Stimulated activated naive CD8-positive, alpha-beta T cell treated with anti-CD3 and anti-CD28 coated beads, Interleukin-15, Interleukin-2, amounts not matched to agents 100 U/mL and 50 U/mL, for 24 hours (primary cell): ENCODE data around the gene RASL11B.

Source experiments
- ATAC-seq: fragments of 150-1000 bp; cut with Tn5 transposase; one replicate; pipeline ENCODE4 v1.10.0; 2021
- DNase-seq: peaks from one replicate; pipeline ENCODE4 v3.0.0; 2021

Gene RASL11B

GRCh38 chr4:52915730-52916300 lies 53.7 kb downstream of the RASL11B start:
- no peak for DNase-seq
- ATAC-seq = no peak
